Suprapubic skin (tissue), 2 donors: ENCODE measurements around the gene CCDC126.

ENCODE experiments used
- EP300 ChIP-seq: sonication (generic); formaldehyde crosslinking; IDR thresholded peaks from one replicate; pipeline ENCODE4 v1.6.1; 2017; ENCODE audit warnings: antibody characterized with exemption
- POLR2A ChIP-seq, 2 donors: fragments of 450-650 bp; IDR thresholded peaks; one replicate each; pipeline ENCODE4 v1.6.1; 2017; ENCODE audit warnings: antibody characterized with exemption in 2 of 2, mild to moderate bottlenecking in 2 of 2, moderate library complexity in 2 of 2

- TF ChIP-seq EP300: no peak
- TF ChIP-seq POLR2A (IDR thresholded peaks at IDR 0.05): no peak
These were observed 88.5 kb downstream of the CCDC126 start for GRCh38 chr7:23685731-23686130.
